Keratinocyte (primary cell): ENCODE data around the gene SMYD5. TPM values are rescaled to one million over a fixed set of nuclear protein-coding genes. Genes with fewer than 3 reads are reported as not detected.

ENCODE experiments used
- DNase-seq: peaks from one replicate; pipeline ENCODE4 v3.0.0-alpha.2; 2011; ENCODE audit warnings: low read depth, missing footprints, low spot score
- FAIRE-seq: peaks from 2 replicates; lab custom pipeline; 2011; peaks lifted over from hg19 to GRCh38; lab: Jason Lieb, UNC
- H2AFZ ChIP-seq: 2 replicates; pipeline ENCODE4 v1.6.0; 2012; ENCODE audit warnings: low read length, control low read depth, inconsistent platforms; ENCODE audit not compliant: control insufficient read depth
- H3K27ac ChIP-seq: 2 replicates; pipeline ENCODE4 v1.5.1; 2011; ENCODE audit warnings: low read length; ENCODE audit not compliant: control insufficient read depth, insufficient read depth
- H3K27me3 ChIP-seq: 3 replicates; pipeline ENCODE4 v1.6.0; 2011; ENCODE audit warnings: low read length; ENCODE audit not compliant: control insufficient read depth, insufficient read depth; ENCODE audit errors: extremely low read depth
- H3K36me3 ChIP-seq, 2 experiments: 2 replicates in 1 of 2; 3 replicates in 1 of 2; pipeline ENCODE4 v1.5.1; 2011; ENCODE audit warnings: low read length in 2 of 2, mild to moderate bottlenecking in 1 of 2; ENCODE audit not compliant: control insufficient read depth in 2 of 2, insufficient read depth in 2 of 2; ENCODE audit errors: extremely low read depth in 1 of 2
- H3K4me1 ChIP-seq: 3 replicates; pipeline ENCODE4 v1.5.1; 2011; ENCODE audit warnings: low read length; ENCODE audit not compliant: control insufficient read depth, insufficient read depth; ENCODE audit errors: extremely low read depth
- H3K4me2 ChIP-seq: 3 replicates; pipeline ENCODE4 v1.6.0; 2011; ENCODE audit warnings: low read depth, low read length; ENCODE audit not compliant: control insufficient read depth, insufficient read depth; ENCODE audit errors: extremely low read depth
- H3K4me3 ChIP-seq, 3 experiments: fragments of 200-600 bp in 1 of 3; sonication (generic) in 1 of 3; 2 replicates in 2 of 3; 3 replicates in 1 of 3; pipeline ENCODE4 v1.5.1; 2011 to 2016; ENCODE audit warnings: low read length in 3 of 3, mild to moderate bottlenecking in 3 of 3, control low read depth in 2 of 3, inconsistent platforms in 1 of 3, low read depth in 1 of 3, mixed read lengths in 1 of 3, mixed run types in 1 of 3, moderate library complexity in 1 of 3; ENCODE audit not compliant: control insufficient read depth in 2 of 3, insufficient read depth in 2 of 3; ENCODE audit errors: extremely low read depth in 1 of 3
- H3K79me2 ChIP-seq: 2 replicates; pipeline ENCODE4 v1.6.0; 2012; ENCODE audit warnings: low read length; ENCODE audit not compliant: control insufficient read depth, insufficient read depth
- H3K9ac ChIP-seq: 3 replicates; pipeline ENCODE4 v1.6.0; 2011; ENCODE audit warnings: low read length; ENCODE audit not compliant: control insufficient read depth, insufficient read depth; ENCODE audit errors: extremely low read depth
- H3K9me1 ChIP-seq: 3 replicates; pipeline ENCODE4 v1.6.0; 2011; ENCODE audit warnings: low read length; ENCODE audit not compliant: control insufficient read depth, insufficient read depth; ENCODE audit errors: extremely low read depth
- H3K9me3 ChIP-seq: 2 replicates; pipeline ENCODE4 v1.5.1; 2012; ENCODE audit warnings: low read depth, low read length; ENCODE audit not compliant: control insufficient read depth
- H4K20me1 ChIP-seq: 3 replicates; pipeline ENCODE4 v1.6.0; 2011; ENCODE audit warnings: low read length; ENCODE audit not compliant: control insufficient read depth, insufficient read depth; ENCODE audit errors: extremely low read depth
- EZH2 ChIP-seq: IDR thresholded peaks from one replicate; pipeline ENCODE4 v1.6.1; 2012; ENCODE audit warnings: inconsistent platforms, mild to moderate bottlenecking, low read length, moderate library complexity
- dilution Hi-C: fragments of 300-500 bp; cut with MboI; formaldehyde crosslinking; loops from one replicate; pipeline ENCODE4 v1.7.0; 2020; ENCODE audit warnings: low sequenced_read_pairs; ENCODE audit not compliant: extremely low pct_ligation_motif_present
- polyA plus RNA-seq, 5 experiments: library from polyadenylated mRNA; depleted of rRNA in 3 of 5; stranded (reverse) in 3 of 5; stranded (forward) in 1 of 5; unstranded in 1 of 5; fragments of >200 nt; gene quantifications; 1 replicate in 1 of 5; 2 replicates in 3 of 5; 3 replicates in 1 of 5; pipeline versions ENCODE4 v1.2.1 to v1.2.3, GENCODE V29; 2011 to 2012; ENCODE audit warnings: missing spikeins in 2 of 5, low read depth in 1 of 5, low replicate concordance in 1 of 5
- TF ChIP-seq, protein P1 (sequence below), 3 experiments: IDR thresholded peaks in 1 of 3; conservative IDR thresholded peaks in 1 of 3; optimal IDR thresholded peaks in 1 of 3; 2 replicates in 2 of 3; 3 replicates in 1 of 3; pipeline versions ENCODE3 to v1.5.1; 2011; ENCODE audit warnings: low read length in 3 of 3, mild to moderate bottlenecking in 3 of 3, moderate library complexity in 2 of 3, control low read depth in 1 of 3, inconsistent platforms in 1 of 3; ENCODE audit not compliant: insufficient read depth in 2 of 3; ENCODE audit errors: extremely low read depth in 1 of 3

SMYD5 gene
- polyA plus RNA-seq, 1 donor (not counting 4 experiments of a cell fraction or from before 2014, with no cell fraction given), result 18.6 TPM

- peaks cover 7% of the 10 kb centered on the region for H3K4me1 ChIP-seq
- H2AFZ ChIP-seq, result no peak overlapping the region
- H4K20me1 ChIP-seq, result no peaks in the 10 kb centered on the region
- H3K27me3 ChIP-seq, result no peaks in the 10 kb centered on the region
- H3K36me3 ChIP-seq, result peaks cover 0 to 5% of the 10 kb centered on the region in 2 experiments
- no peak overlapping the region for H3K4me3 ChIP-seq
- TF ChIP-seq, protein P1, sequence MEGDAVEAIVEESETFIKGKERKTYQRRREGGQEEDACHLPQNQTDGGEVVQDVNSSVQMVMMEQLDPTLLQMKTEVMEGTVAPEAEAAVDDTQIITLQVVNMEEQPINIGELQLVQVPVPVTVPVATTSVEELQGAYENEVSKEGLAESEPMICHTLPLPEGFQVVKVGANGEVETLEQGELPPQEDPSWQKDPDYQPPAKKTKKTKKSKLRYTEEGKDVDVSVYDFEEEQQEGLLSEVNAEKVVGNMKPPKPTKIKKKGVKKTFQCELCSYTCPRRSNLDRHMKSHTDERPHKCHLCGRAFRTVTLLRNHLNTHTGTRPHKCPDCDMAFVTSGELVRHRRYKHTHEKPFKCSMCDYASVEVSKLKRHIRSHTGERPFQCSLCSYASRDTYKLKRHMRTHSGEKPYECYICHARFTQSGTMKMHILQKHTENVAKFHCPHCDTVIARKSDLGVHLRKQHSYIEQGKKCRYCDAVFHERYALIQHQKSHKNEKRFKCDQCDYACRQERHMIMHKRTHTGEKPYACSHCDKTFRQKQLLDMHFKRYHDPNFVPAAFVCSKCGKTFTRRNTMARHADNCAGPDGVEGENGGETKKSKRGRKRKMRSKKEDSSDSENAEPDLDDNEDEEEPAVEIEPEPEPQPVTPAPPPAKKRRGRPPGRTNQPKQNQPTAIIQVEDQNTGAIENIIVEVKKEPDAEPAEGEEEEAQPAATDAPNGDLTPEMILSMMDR (optimal IDR thresholded peaks at IDR 0.05 in 1 of 3, IDR thresholded peaks at IDR 0.05 in 1 of 3, conservative IDR thresholded peaks at IDR 0.05 in 1 of 3; ENCODE audit: extremely low read depth in 1 of 3, insufficient read depth in 2 of 3, low read length in 3 of 3), result no peak
- no peak for TF ChIP-seq EZH2
- DNase-seq (no peak), FAIRE-seq (no peak)
- H3K4me2 ChIP-seq, result no peak overlapping the region
- H3K27ac ChIP-seq, result no peak overlapping the region
- H3K9me1 ChIP-seq, result no peaks in the 10 kb centered on the region
- dilution Hi-C loops, result no loop called here
- H3K9ac ChIP-seq, result no peak overlapping the region
- no peaks in the 10 kb centered on the region for H3K9me3 ChIP-seq
- no peaks in the 10 kb centered on the region for H3K79me2 ChIP-seq
Observed at GRCh38 chr2:73266061-73266901, 52.2 kb downstream of the SMYD5 start.

GRCh38 chr2:73267008-73267407 is 53.0 kb downstream of the SMYD5 start:
- no peaks in the 10 kb centered on the region for H3K9me3 ChIP-seq
- no peak for DNase-seq
- H3K4me1 ChIP-seq, result peaks cover 7% of the 10 kb centered on the region
- no peaks in the 10 kb centered on the region for H3K9me1 ChIP-seq
- no peak overlapping the region for H2AFZ ChIP-seq
- FAIRE-seq, result no peak
- H3K9ac ChIP-seq, result no peak overlapping the region
- no peaks in the 10 kb centered on the region for H3K27me3 ChIP-seq
- no peaks in the 10 kb centered on the region for H3K79me2 ChIP-seq
- no peak for TF ChIP-seq EZH2
- TF ChIP-seq, protein P1 (optimal IDR thresholded peaks at IDR 0.05 in 1 of 3, IDR thresholded peaks at IDR 0.05 in 1 of 3, conservative IDR thresholded peaks at IDR 0.05 in 1 of 3; ENCODE audit: extremely low read depth in 1 of 3, insufficient read depth in 2 of 3, low read length in 3 of 3), result no peak
- no peak overlapping the region for H3K4me2 ChIP-seq
- H4K20me1 ChIP-seq, result no peaks in the 10 kb centered on the region
- no peak overlapping the region for H3K4me3 ChIP-seq
- H3K36me3 ChIP-seq, result peaks cover 0 to 5% of the 10 kb centered on the region in 2 experiments
- no peak overlapping the region for H3K27ac ChIP-seq
- dilution Hi-C loops, result no loop called here
